Measurements from ENCODE around the gene KCND2.

KCND2 gene

GRCh38 chr7:120464104-120464503 is 191.1 kb downstream of the KCND2 start:
- DNase-seq: no peak
- Mint-ChIP-seq H3K27ac (no peak overlapping the region), H3K36me3 (ENCODE audit: low read depth) (no peaks in the 10 kb centered on the region)

GRCh38 chr7:120467676-120468075 is 194.7 kb downstream of the KCND2 start:
- H3K27ac Mint-ChIP-seq: no peak overlapping the region
- H3K27me3 Mint-ChIP-seq: no peaks in the 10 kb centered on the region
- no peak overlapping the region for H3K4me3 Mint-ChIP-seq
- H3K36me3 Mint-ChIP-seq (ENCODE audit: low read depth): no peaks in the 10 kb centered on the region
- H3K9me3 Mint-ChIP-seq: peaks cover 4% of the 10 kb centered on the region
- H3K4me1 Mint-ChIP-seq (ENCODE audit: low read depth): no peaks in the 10 kb centered on the region
- DNase-seq: no peak

More at GRCh38 chr7:120464104-120464503, 191.1 kb downstream of the KCND2 start:
- Mint-ChIP-seq H3K9me3 (peaks cover 3% of the 10 kb centered on the region), H3K27me3 (no peaks in the 10 kb centered on the region), H3K4me3 (no peak overlapping the region), H3K4me1 (ENCODE audit: low read depth) (no peaks in the 10 kb centered on the region)

- no peak for DNase-seq
- no peaks in the 10 kb centered on the region for H3K36me3 Mint-ChIP-seq (ENCODE audit: low read depth)
- peaks cover 3% of the 10 kb centered on the region for H3K9me3 Mint-ChIP-seq
- no peaks in the 10 kb centered on the region for H3K27me3 Mint-ChIP-seq
- H3K4me1 Mint-ChIP-seq (ENCODE audit: low read depth): no peaks in the 10 kb centered on the region
- H3K27ac Mint-ChIP-seq: no peak overlapping the region
- no peak overlapping the region for H3K4me3 Mint-ChIP-seq
These were observed 195.6 kb downstream of the KCND2 start for GRCh38 chr7:120468611-120469010.

- Mint-ChIP-seq H3K27me3 (no peaks in the 10 kb centered on the region), H3K27ac (no peak overlapping the region), H3K36me3 (ENCODE audit: low read depth) (no peaks in the 10 kb centered on the region), H3K4me3 (no peak overlapping the region), H3K9me3 (peaks cover 3% of the 10 kb centered on the region), H3K4me1 (ENCODE audit: low read depth) (no peaks in the 10 kb centered on the region)
- DNase-seq: no peak
These were observed 199.9 kb downstream of the KCND2 start for GRCh38 chr7:120472892-120473291.

- Mint-ChIP-seq H3K4me3 (no peak overlapping the region), H3K9me3 (peaks cover 3% of the 10 kb centered on the region), H3K27me3 (no peaks in the 10 kb centered on the region), H3K36me3 (ENCODE audit: low read depth) (no peaks in the 10 kb centered on the region), H3K27ac (no peak overlapping the region), H3K4me1 (ENCODE audit: low read depth) (no peaks in the 10 kb centered on the region)
- no peak for DNase-seq
These were observed 200.4 kb downstream of the KCND2 start for GRCh38 chr7:120473352-120473751.

GRCh38 chr7:120475994-120476393 is 203.0 kb downstream of the KCND2 start:
- H3K4me1 Mint-ChIP-seq (ENCODE audit: low read depth): no peaks in the 10 kb centered on the region
- no peak overlapping the region for H3K4me3 Mint-ChIP-seq
- H3K9me3 Mint-ChIP-seq: peaks cover 8% of the 10 kb centered on the region
- DNase-seq: no peak
- no peak overlapping the region for H3K27ac Mint-ChIP-seq
- H3K27me3 Mint-ChIP-seq: no peaks in the 10 kb centered on the region
- H3K36me3 Mint-ChIP-seq (ENCODE audit: low read depth): no peaks in the 10 kb centered on the region

GRCh38 chr7:120480472-120480871 is 207.5 kb downstream of the KCND2 start:
- Mint-ChIP-seq H3K36me3 (ENCODE audit: low read depth) (no peaks in the 10 kb centered on the region), H3K27ac (no peak overlapping the region), H3K27me3 (no peaks in the 10 kb centered on the region), H3K4me1 (ENCODE audit: low read depth) (no peaks in the 10 kb centered on the region), H3K9me3 (peaks cover 7% of the 10 kb centered on the region), H3K4me3 (no peak overlapping the region)
- no peak for DNase-seq

GRCh38 chr7:120480930-120481329 is 208.0 kb downstream of the KCND2 start:
- H3K9me3 Mint-ChIP-seq: peaks cover 7% of the 10 kb centered on the region
- no peaks in the 10 kb centered on the region for H3K36me3 Mint-ChIP-seq (ENCODE audit: low read depth)
- H3K4me3 Mint-ChIP-seq: no peak overlapping the region
- H3K4me1 Mint-ChIP-seq (ENCODE audit: low read depth): no peaks in the 10 kb centered on the region
- no peak overlapping the region for H3K27ac Mint-ChIP-seq
- H3K27me3 Mint-ChIP-seq: no peaks in the 10 kb centered on the region
- DNase-seq: no peak

GRCh38 chr7:120486164-120486563 is 213.2 kb downstream of the KCND2 start:
- Mint-ChIP-seq H3K9me3 (peaks cover 4% of the 10 kb centered on the region), H3K27me3 (no peaks in the 10 kb centered on the region), H3K4me3 (no peak overlapping the region)

GRCh38 chr7:120502132-120502531 is 229.2 kb downstream of the KCND2 start:
- H3K4me1 Mint-ChIP-seq (ENCODE audit: low read depth): no peaks in the 10 kb centered on the region
- H3K27me3 Mint-ChIP-seq: no peaks in the 10 kb centered on the region
- H3K27ac Mint-ChIP-seq: no peak overlapping the region
- no peak for DNase-seq
- H3K36me3 Mint-ChIP-seq (ENCODE audit: low read depth): no peaks in the 10 kb centered on the region
- no peak overlapping the region for H3K4me3 Mint-ChIP-seq
- no peaks in the 10 kb centered on the region for H3K9me3 Mint-ChIP-seq

More at GRCh38 chr7:120486164-120486563, 213.2 kb downstream of the KCND2 start:
- H3K36me3 Mint-ChIP-seq (ENCODE audit: low read depth): no peaks in the 10 kb centered on the region
- no peak for DNase-seq
- H3K27ac Mint-ChIP-seq: no peak overlapping the region
- H3K4me1 Mint-ChIP-seq (ENCODE audit: low read depth): no peaks in the 10 kb centered on the region

- no peaks in the 10 kb centered on the region for H3K9me3 Mint-ChIP-seq
- H3K4me3 Mint-ChIP-seq: no peak overlapping the region
- no peaks in the 10 kb centered on the region for H3K36me3 Mint-ChIP-seq (ENCODE audit: low read depth)
- no peaks in the 10 kb centered on the region for H3K4me1 Mint-ChIP-seq (ENCODE audit: low read depth)
- no peak for DNase-seq
- no peaks in the 10 kb centered on the region for H3K27me3 Mint-ChIP-seq
- no peak overlapping the region for H3K27ac Mint-ChIP-seq
These were observed 229.8 kb downstream of the KCND2 start for GRCh38 chr7:120502825-120503224.

- Mint-ChIP-seq H3K4me3 (no peak overlapping the region), H3K9me3 (no peaks in the 10 kb centered on the region), H3K36me3 (ENCODE audit: low read depth) (no peaks in the 10 kb centered on the region), H3K27me3 (no peaks in the 10 kb centered on the region), H3K27ac (no peak overlapping the region), H3K4me1 (ENCODE audit: low read depth) (no peaks in the 10 kb centered on the region)
- DNase-seq: no peak
These were observed 231.4 kb downstream of the KCND2 start for GRCh38 chr7:120504386-120504785.

GRCh38 chr7:120505770-120506169 is 232.8 kb downstream of the KCND2 start:
- H3K9me3 Mint-ChIP-seq: no peaks in the 10 kb centered on the region
- DNase-seq: no peak
- H3K4me1 Mint-ChIP-seq (ENCODE audit: low read depth): no peaks in the 10 kb centered on the region
- no peak overlapping the region for H3K27ac Mint-ChIP-seq
- no peaks in the 10 kb centered on the region for H3K36me3 Mint-ChIP-seq (ENCODE audit: low read depth)
- H3K27me3 Mint-ChIP-seq: no peaks in the 10 kb centered on the region
- H3K4me3 Mint-ChIP-seq: no peak overlapping the region

GRCh38 chr7:120512701-120513100 is 239.7 kb downstream of the KCND2 start:
- Mint-ChIP-seq H3K36me3 (ENCODE audit: low read depth) (no peaks in the 10 kb centered on the region), H3K4me1 (ENCODE audit: low read depth) (no peaks in the 10 kb centered on the region), H3K27ac (no peak overlapping the region), H3K27me3 (no peaks in the 10 kb centered on the region), H3K4me3 (no peak overlapping the region), H3K9me3 (peaks cover 3% of the 10 kb centered on the region)
- DNase-seq: no peak

GRCh38 chr7:120519224-120519623 is 246.2 kb downstream of the KCND2 start:
- Mint-ChIP-seq H3K27me3 (no peaks in the 10 kb centered on the region), H3K36me3 (ENCODE audit: low read depth) (no peaks in the 10 kb centered on the region)

More at GRCh38 chr7:120519224-120519623, 246.2 kb downstream of the KCND2 start:
- DNase-seq: no peak
- H3K4me3 Mint-ChIP-seq: no peak overlapping the region
- no peaks in the 10 kb centered on the region for H3K4me1 Mint-ChIP-seq (ENCODE audit: low read depth)
- H3K9me3 Mint-ChIP-seq: peaks cover 3% of the 10 kb centered on the region
- no peak overlapping the region for H3K27ac Mint-ChIP-seq

Data from activated T-cell treated with anti-CD3 and anti-CD28 coated beads, Interleukin-2, amount 50 U/mL, for 24 hours (primary cell).